Measurements from ENCODE around the gene FGF14.

DNA sequence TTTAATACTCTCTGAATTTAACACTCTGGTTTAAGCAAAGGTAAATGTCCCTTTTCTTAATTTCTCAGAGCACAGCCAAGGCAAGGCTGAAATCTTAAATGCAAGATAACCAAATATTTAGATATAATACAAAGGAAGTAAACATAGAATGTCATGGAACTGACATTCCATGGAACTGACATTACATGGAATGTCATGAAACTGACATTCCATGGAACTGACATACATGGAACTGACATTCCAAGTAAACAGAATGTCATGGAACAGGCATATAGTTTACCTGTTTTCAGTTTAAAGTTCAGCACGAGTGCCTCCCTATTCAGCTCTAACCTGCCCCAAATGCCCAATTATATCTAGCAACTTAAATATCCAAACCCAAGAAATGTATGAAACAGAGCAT lies 21.8 kb downstream of the FGF14 start:
- TF ChIP-seq, protein P1, sequence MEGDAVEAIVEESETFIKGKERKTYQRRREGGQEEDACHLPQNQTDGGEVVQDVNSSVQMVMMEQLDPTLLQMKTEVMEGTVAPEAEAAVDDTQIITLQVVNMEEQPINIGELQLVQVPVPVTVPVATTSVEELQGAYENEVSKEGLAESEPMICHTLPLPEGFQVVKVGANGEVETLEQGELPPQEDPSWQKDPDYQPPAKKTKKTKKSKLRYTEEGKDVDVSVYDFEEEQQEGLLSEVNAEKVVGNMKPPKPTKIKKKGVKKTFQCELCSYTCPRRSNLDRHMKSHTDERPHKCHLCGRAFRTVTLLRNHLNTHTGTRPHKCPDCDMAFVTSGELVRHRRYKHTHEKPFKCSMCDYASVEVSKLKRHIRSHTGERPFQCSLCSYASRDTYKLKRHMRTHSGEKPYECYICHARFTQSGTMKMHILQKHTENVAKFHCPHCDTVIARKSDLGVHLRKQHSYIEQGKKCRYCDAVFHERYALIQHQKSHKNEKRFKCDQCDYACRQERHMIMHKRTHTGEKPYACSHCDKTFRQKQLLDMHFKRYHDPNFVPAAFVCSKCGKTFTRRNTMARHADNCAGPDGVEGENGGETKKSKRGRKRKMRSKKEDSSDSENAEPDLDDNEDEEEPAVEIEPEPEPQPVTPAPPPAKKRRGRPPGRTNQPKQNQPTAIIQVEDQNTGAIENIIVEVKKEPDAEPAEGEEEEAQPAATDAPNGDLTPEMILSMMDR (IDR thresholded peaks at IDR 0.05; ENCODE audit: extremely low read depth in 1 of 2, insufficient read depth in 1 of 2, low read depth in 1 of 2, low read length in 2 of 2): no peak
- TF ChIP-seq POLR2A (IDR thresholded peaks at IDR 0.05; ENCODE audit: low read depth, low read length) (no peak), POLR2AphosphoS5 (IDR thresholded peaks at IDR 0.05; ENCODE audit: insufficient read depth, low read depth, low read length) (no peak), EZH2 (IDR thresholded peaks at IDR 0.05; ENCODE audit: borderline replicate concordance, low read depth, low read length, severe bottlenecking) (no peak)
